Measurements from ENCODE around the gene NPAS1. TPM values are rescaled to one million over a fixed set of nuclear protein-coding genes. Genes with fewer than 3 reads are reported as not detected.

Gene NPAS1
- total RNA-seq, 3 donors from 2014 or later, result 2.5 TPM; not detected in 2

DNA sequence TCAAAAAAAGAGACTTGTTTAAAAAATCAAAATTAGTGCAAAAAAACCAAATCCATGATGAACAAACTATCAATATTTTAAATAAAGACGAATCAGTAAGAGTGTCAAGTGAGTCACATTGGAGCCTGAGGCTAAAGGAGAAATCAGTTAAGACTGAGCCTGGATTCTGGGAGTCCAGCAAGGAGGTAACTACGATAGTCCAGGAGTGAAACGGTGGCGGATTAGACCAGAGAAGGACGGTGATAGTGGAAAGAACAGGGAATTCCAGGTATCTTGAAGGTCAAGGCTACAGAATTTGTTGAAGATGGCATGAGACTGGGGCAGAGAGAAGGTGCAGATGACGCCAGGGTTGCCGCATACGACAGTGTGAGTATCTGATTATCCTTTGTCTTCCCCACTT is 7.0 kb upstream of the NPAS1 start:
- H3K27me3 ChIP-seq, result no peaks in the 10 kb centered on the region
- H3K36me3 ChIP-seq, result no peaks in the 10 kb centered on the region
- peaks cover 0 to 3% of the 10 kb centered on the region in 2 donors for H3K4me1 ChIP-seq
- intact Hi-C loops (cut with DNase I; ENCODE audit: low total_unique reads), result no loop called here
- H3K4me3 ChIP-seq, result peak overlapping the region in 2 of 3 donors; percentile 8 to 17
- DNase-seq (ENCODE audit: low spot score in 2 of 2), result no peak
- no peaks in the 10 kb centered on the region for H3K9me3 ChIP-seq
- TF ChIP-seq, protein P1, sequence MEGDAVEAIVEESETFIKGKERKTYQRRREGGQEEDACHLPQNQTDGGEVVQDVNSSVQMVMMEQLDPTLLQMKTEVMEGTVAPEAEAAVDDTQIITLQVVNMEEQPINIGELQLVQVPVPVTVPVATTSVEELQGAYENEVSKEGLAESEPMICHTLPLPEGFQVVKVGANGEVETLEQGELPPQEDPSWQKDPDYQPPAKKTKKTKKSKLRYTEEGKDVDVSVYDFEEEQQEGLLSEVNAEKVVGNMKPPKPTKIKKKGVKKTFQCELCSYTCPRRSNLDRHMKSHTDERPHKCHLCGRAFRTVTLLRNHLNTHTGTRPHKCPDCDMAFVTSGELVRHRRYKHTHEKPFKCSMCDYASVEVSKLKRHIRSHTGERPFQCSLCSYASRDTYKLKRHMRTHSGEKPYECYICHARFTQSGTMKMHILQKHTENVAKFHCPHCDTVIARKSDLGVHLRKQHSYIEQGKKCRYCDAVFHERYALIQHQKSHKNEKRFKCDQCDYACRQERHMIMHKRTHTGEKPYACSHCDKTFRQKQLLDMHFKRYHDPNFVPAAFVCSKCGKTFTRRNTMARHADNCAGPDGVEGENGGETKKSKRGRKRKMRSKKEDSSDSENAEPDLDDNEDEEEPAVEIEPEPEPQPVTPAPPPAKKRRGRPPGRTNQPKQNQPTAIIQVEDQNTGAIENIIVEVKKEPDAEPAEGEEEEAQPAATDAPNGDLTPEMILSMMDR (IDR thresholded peaks at IDR 0.05), result no peak
- no peak for TF ChIP-seq POLR2A (IDR thresholded peaks at IDR 0.05)
- TF ChIP-seq POLR2AphosphoS5 (IDR thresholded peaks at IDR 0.05), result no peak
- H3K27ac ChIP-seq, result no peak overlapping the region

DNA sequence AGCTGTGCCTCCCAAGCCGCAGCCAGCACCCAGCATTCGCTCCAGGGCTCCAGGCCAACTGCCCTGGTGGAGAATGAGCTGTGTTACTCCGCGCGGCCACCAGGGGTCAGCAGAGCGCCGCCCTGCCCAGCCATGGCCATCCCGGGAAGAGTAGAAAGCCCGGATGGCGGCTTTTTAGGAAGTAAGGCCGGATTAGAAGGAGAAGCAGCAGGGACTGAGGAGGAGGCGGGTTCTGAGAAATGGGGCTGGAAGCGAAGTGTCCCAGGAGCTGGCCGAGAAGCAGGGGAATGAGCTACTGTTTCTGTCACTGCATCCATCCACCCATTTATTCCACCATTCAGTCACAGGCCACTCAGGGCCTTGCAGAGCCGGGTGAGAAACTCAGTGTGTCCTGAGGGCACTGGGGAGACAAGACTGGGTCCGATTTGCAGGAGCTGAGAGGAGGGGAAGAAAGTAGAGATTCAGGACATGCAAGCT is 6.6 kb upstream of the NPAS1 start:
- Histone ChIP-seq H3K4me3 (peak overlapping the region in 2 of 3 donors; percentile 8 to 17), H3K27ac (no peak overlapping the region), H3K9me3 (no peaks in the 10 kb centered on the region), H3K4me1 (peaks cover 0 to 3% of the 10 kb centered on the region in 2 donors), H3K27me3 (no peaks in the 10 kb centered on the region), H3K36me3 (no peaks in the 10 kb centered on the region)
- TF ChIP-seq, protein P1 (IDR thresholded peaks at IDR 0.05), result peak; percentile 90 to 99 (median 93)
- TF ChIP-seq POLR2AphosphoS5 (IDR thresholded peaks at IDR 0.05), result peak in 2 of 3 donors; percentile 13 to 45
- no peak for TF ChIP-seq POLR2A (IDR thresholded peaks at IDR 0.05)
- intact Hi-C loops (cut with DNase I; ENCODE audit: low total_unique reads), result no loop called here
- DNase-seq (ENCODE audit: low spot score in 2 of 2), result peak; percentile 70 to 87

DNA sequence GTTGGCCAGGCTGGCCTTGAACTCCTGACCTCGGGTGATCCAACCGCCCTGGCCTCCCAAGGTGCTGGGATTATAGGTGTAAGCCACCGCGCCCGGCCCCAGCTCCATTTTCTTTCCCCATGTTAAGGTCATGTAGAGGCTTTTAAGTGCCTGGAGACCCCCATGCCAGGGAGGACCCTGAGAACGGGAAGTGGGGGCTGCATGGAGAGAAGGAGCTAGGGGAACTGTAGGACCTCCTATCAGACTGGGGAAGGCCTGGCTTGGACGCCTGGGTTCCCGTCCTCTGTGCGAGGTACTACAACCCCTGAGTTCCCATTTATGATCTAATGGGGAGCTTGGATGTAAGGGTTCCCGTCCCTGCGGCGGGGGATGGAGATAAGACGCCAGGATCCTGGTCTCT is 714 bp upstream of the NPAS1 start:
- TF ChIP-seq POLR2A (IDR thresholded peaks at IDR 0.05), result no peak
- TF ChIP-seq POLR2AphosphoS5 (IDR thresholded peaks at IDR 0.05), result no peak
- TF ChIP-seq, protein P1 (IDR thresholded peaks at IDR 0.05), result no peak
- intact Hi-C loops (cut with DNase I; ENCODE audit: low total_unique reads), result no loop called here
- Histone ChIP-seq H3K4me3 (no peak overlapping the region), H3K36me3 (no peaks in the 10 kb centered on the region), H3K27ac (no peak overlapping the region), H3K27me3 (peaks cover 14 to 36% of the 10 kb centered on the region in 2 donors), H3K4me1 (peaks cover 11 to 18% of the 10 kb centered on the region in 2 donors), H3K9me3 (no peaks in the 10 kb centered on the region)
- DNase-seq (ENCODE audit: low spot score in 2 of 2), result no peak

DNA sequence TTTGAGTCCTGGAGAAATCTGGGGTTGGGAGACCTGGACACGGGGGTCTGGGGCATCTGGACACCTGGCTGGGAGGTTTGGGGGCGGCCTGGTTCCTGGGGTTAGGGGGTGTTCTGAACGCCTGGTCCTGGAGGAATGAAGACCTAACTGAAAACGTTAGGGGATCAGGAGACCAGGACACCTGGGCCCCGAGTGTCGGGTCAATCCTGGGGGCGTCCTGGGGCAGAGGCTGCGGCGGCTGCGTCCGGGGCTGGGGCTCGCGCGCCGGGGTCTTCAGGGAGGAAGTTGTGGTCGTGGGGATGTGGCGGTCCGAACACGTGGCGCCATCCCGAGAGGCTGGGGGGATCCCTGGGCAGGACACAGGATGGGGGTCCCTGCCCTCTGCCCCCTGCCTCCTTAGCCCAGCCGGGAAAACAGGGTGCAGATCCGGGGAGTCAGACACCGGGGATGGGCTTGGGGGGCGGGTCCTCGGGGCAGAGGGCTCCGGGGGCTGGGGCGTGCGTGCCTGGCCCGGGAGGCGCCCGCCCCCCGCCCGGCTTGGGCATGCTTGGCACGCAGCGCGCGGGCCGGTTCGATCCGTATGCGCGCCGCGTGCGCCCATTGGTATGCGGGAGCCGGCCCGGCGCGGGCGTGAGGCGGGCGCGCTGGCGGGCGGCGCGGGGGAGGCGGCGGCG is 632 bp downstream of the NPAS1 start:
- intact Hi-C loops (cut with DNase I; ENCODE audit: low total_unique reads), result no loop called here
- no peak for DNase-seq (ENCODE audit: low spot score in 2 of 2)
- Histone ChIP-seq H3K36me3 (no peaks in the 10 kb centered on the region), H3K27ac (no peak overlapping the region), H3K9me3 (no peaks in the 10 kb centered on the region), H3K4me1 (peaks cover 11 to 18% of the 10 kb centered on the region in 2 donors), H3K27me3 (peaks cover 14 to 44% of the 10 kb centered on the region in 2 donors), H3K4me3 (peak overlapping the region; percentile 15 to 65 (median 39))
- TF ChIP-seq POLR2AphosphoS5 (IDR thresholded peaks at IDR 0.05) (no peak), POLR2A (IDR thresholded peaks at IDR 0.05) (no peak)
- TF ChIP-seq, protein P1 (IDR thresholded peaks at IDR 0.05), result no peak

DNA sequence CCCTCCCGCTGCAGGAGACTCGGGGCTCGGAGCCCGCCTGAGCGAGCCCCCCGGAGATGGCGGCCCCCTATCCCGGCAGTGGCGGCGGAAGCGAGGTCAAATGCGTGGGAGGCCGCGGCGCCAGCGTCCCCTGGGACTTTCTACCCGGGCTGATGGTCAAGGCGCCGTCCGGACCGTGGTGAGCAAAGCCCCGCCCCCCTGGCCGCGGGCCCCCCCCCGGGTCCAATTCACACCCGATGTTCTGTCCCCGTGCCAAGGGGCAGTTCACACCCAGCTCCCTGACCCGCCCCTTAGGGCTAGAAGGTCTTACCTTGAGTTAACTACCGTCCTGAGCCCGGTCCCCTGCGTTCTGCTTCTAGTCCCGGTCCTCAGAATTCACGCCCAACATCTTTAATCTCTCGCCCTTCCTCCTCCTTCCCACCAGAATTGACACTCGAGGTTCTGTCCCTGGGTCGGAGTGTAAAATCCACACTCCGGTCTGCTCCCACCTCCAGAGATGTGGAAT is 1.4 kb downstream of the NPAS1 start:
- Histone ChIP-seq H3K4me1 (peaks cover 11 to 18% of the 10 kb centered on the region in 2 donors), H3K36me3 (no peaks in the 10 kb centered on the region), H3K4me3 (peak overlapping the region; percentile 11 to 65 (median 39)), H3K27ac (no peak overlapping the region), H3K27me3 (peaks cover 14 to 48% of the 10 kb centered on the region in 2 donors), H3K9me3 (peaks cover 0 to under 1% of the 10 kb centered on the region in 2 donors)
- intact Hi-C loops (cut with DNase I; ENCODE audit: low total_unique reads), result no loop called here
- TF ChIP-seq POLR2AphosphoS5 (IDR thresholded peaks at IDR 0.05), result no peak
- TF ChIP-seq POLR2A (IDR thresholded peaks at IDR 0.05), result no peak
- TF ChIP-seq, protein P1 (IDR thresholded peaks at IDR 0.05), result no peak
- DNase-seq (ENCODE audit: low spot score in 2 of 2), result no peak
